GM18951 (cell line): ENCODE data around the gene TBC1D1.

Experiments
- POLR2A ChIP-seq: IDR thresholded peaks from 4 replicates; pipeline ENCODE4 v1.6.1; 2011; ENCODE audit warnings: mild to moderate bottlenecking; ENCODE audit not compliant: insufficient read length, insufficient read depth; ENCODE audit errors: extremely low read depth
- in situ Hi-C: fragments of 300-500 bp; cut with MboI; formaldehyde crosslinking; loops from one replicate; pipeline ENCODE4 v1.12.0; 2022; ENCODE audit warnings: low sequenced_read_pairs, mixed read lengths, inconsistent platforms; ENCODE audit not compliant: unreplicated experiment

Gene TBC1D1

GRCh38 chr4:38152305-38152704, 261.4 kb downstream of the TBC1D1 start:
- TF ChIP-seq POLR2A: no peak

GRCh38 chr4:38152721-38153386, 262.0 kb downstream of the TBC1D1 start:
- TF ChIP-seq POLR2A: no peak
- in situ Hi-C loops: no loop called here

More at GRCh38 chr4:38152305-38152704, 261.4 kb downstream of the TBC1D1 start:
- in situ Hi-C loops: no loop called here

DNA sequence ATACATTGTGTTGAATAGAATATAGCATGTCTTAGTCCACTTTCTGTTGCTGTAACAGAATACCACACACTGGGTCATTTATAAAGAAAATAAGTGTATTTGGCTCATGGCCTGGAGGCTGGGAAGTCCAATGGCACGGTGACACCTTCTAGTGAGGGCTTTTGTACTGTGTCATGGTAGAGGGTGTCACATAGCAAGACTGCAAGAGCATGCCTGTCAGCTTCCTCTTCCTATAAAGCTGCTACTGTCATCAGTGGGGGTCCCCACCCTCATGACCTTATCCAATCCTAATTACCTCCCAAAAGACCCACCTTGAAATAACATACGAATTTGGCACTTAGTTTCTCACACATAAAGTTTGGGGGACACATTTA, 262.5 kb downstream of the TBC1D1 start:
- TF ChIP-seq POLR2A: no peak
- in situ Hi-C loops: no loop called here

DNA sequence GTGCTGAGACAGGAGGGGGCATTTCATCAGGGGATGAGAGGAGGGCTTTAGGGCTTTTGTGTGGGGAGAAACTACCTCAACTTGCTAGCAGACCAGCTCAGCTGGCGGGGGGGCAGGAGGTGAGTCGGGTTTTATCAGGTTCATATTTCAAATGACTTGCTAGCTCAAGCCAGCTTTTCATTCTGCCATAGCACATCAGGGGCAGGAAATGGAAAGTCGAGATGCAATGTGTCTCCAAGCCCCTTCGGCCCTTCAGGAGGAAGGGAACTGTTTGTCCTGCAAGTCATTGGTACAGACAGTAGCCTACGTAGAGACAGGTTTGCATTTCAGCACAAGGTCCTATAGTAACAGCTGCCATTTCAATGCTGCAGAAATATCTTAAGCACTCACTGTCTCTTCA, 263.4 kb downstream of the TBC1D1 start:
- no peak for TF ChIP-seq POLR2A
- in situ Hi-C loops: no loop called here

DNA sequence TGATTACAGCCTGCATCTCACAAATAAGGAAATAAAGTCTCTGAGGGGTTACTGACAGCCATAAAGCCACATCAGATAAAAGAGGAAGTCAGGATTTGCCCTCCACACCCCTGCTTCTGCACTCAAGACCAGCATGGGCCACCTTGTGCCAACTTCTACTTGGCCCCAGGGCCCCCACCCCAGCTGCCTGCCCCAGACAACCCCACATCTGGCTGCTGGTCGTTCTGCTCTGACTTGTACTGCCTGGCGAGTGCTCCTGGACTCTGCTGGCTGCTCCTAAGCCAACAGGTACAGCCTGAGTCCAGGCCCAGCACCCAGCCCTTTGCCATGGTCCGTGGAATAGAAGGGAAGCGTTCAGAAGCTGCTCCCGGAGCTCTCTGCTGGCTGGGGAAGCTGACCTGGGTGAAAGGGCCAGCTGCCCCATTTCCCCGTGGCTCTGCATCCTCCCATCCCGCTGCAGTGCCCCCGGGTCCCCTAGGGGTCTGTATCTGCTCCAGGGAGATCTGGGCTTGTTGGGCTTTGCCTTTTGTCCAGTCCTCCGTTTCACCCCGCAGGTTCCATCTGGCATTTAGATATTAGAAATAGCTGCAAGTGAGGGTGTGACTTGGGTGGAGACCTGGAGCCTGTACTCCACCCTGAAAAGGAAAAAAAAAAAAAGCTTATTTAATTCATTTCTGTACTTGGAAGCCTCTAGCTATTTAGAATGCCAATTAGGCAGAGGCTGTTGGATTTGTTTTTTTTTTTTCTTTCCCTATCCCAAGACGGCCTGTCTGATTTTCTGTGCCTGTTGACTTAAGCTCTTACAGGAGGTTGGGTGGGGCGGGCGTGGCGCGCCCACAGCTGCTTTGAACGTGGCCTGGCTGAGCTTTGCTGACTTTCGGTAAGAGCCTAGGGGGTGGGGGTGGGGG, 264.1 kb downstream of the TBC1D1 start:
- in situ Hi-C loops: no loop called here
- no peak for TF ChIP-seq POLR2A

DNA sequence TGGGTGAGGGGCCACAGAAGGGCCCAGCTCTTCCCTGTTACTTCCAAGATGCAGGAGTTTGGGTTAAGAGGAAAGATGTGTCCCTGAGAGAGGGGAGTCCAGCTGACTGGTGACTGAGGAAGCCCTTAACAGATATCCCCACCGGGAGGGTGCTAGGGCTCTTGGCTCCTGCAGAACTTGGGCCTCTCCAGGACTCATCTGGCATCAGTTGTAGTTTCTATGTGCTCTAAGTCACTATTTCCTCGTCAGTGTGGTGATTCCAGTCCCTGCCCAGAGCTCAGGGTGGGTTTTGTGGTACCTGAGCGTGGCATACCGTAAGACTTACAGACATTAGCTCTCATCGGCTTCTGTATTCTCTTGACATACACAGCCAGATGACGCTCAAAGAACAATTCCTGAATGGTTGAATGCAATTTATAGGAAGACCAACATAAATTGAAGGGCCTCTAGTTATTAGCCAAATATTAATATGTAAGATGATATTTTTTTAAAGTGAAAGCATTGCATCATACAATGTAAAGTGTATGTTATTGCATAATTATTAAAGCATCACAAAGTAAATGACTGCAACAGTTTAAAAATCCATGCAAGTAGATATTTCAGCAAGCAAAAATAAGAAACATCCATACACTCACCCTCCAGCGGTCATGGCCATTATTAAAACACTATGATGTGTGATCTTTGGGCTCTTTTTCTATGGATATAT, 264.9 kb downstream of the TBC1D1 start:
- in situ Hi-C loops: no loop called here
- no peak for TF ChIP-seq POLR2A

- TF ChIP-seq POLR2A: no peak
- in situ Hi-C loops: no loop called here
Measured at GRCh38 chr4:38157592-38157991, 266.7 kb downstream of the TBC1D1 start.

GRCh38 chr4:38160487-38161207, 269.8 kb downstream of the TBC1D1 start:
- in situ Hi-C loops: no loop called here
- no peak for TF ChIP-seq POLR2A

DNA sequence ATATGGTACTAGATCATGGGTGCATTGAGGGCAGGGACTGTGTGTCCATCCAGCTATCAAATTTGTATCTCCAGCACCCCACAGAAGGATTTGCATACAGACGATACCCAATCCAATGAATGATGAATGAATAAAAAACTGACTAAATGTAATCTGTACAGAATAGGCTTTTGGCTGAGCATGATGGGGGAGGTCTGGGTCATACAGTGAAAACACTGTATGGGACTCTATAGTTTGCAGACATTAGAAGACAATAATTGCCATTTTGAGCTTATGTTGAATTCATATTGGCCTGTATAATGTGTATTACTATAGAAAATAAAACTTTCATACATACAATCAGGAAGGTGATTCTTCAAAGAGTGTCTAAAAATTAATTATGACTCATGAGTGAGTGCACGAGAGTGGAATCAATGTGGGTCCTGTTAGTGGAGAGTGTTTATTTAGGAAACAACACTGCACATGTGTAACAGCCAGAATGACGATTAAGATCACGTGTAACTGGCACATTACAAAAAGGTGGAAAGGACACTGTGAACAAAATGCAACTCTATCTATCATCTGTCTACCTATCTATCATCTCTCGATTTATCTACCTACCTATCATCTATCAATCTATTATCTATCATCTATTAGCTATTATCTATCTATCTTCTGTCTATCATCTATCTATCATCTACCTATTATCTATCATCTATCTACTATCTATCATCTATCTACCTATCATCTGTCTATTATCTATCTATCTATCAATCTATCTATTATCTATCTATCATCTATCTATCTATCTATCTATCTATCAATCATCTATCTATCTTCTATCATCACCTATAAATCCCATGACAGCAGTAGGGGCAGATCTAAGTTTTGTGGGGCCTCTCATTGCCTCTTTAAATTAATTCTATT, 270.6 kb downstream of the TBC1D1 start:
- in situ Hi-C loops: no loop called here
- no peak for TF ChIP-seq POLR2A

DNA sequence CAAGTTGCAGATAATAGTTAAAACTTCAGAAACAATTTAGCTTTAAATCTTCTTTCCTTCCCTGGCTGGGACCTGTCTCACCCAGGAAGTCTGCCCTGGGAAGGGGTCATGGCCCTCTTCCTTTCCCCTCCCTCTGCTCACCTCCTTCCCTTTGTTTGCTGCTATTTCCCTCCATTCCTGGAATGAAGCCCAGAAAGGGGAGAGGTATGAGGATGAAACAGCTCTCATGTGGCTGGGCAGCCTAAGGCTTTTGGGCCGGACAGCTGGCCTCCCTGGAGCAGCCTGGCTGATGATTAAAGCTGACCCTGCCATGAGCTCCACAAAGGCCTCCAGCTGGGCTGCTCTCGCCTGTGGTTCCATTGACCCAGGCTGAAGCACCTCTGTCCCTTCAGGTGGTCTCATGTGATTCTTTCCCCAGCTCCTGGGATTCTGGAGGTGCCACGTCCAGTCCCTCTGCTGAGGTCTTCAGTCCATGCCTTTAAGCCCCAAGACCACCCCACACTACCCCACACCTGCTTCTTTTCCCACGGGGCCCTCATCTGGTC, 271.4 kb downstream of the TBC1D1 start:
- in situ Hi-C loops: no loop called here
- no peak for TF ChIP-seq POLR2A

- TF ChIP-seq POLR2A: no peak
- in situ Hi-C loops: no loop called here
Measured at GRCh38 chr4:38163216-38164006, 272.5 kb downstream of the TBC1D1 start.
